ENCODE data around the gene TCF7. TPM values are rescaled to one million over a fixed set of nuclear protein-coding genes. Genes with fewer than 3 reads are reported as not detected.

The TCF7 gene
- total and polyA plus RNA-seq, 5 experiments from 2014 or later = 207 to 911 (median 600) TPM

DNA sequence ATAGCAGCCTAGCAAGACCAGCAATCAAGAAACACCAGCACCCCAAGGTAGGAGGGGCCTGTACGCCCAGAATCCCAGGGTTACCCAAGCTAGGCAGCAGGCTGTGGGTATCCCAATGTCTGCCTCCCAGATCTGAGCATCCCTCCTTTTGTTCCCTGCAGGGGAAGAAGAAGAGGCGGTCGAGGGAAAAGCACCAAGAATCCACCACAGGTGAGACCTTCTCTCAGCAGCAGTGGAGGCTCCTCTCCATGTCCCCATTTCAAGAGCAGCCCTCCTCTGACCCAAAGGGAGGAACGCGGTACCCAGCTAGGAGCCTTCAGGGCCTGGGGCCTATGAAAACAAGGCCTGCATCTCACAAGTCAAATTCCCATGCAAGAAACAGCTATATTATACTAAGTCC lies 28.9 kb downstream of the TCF7 start:
- Mint-ChIP-seq H3K4me1 (peaks cover 40 to 73% (median 62%) of the 10 kb centered on the region in 4 donors), H3K27me3 (no peaks in the 10 kb centered on the region), H3K9me3 (no peaks in the 10 kb centered on the region), H3K27ac (peak overlapping the region in 9 of 10 donors; percentile 34 to 96 (median 90)), H3K4me3 (peak overlapping the region in 3 of 10 donors; percentile 14 to 28 (median 18)), H3K36me3 (peaks cover 0 to 90% (median 30%) of the 10 kb centered on the region in 3 donors)
- DNase-seq (no peak), ATAC-seq (no peak)
- POLR2A ChIA-PET = interaction anchor here (0.5 to 2.1 kb wide), 4 partner anchors 22 to 82 kb away, joined by 3 to 7 read pairs (median 4); partner anchors contain the start of genes PPP2CA and SKP1

DNA sequence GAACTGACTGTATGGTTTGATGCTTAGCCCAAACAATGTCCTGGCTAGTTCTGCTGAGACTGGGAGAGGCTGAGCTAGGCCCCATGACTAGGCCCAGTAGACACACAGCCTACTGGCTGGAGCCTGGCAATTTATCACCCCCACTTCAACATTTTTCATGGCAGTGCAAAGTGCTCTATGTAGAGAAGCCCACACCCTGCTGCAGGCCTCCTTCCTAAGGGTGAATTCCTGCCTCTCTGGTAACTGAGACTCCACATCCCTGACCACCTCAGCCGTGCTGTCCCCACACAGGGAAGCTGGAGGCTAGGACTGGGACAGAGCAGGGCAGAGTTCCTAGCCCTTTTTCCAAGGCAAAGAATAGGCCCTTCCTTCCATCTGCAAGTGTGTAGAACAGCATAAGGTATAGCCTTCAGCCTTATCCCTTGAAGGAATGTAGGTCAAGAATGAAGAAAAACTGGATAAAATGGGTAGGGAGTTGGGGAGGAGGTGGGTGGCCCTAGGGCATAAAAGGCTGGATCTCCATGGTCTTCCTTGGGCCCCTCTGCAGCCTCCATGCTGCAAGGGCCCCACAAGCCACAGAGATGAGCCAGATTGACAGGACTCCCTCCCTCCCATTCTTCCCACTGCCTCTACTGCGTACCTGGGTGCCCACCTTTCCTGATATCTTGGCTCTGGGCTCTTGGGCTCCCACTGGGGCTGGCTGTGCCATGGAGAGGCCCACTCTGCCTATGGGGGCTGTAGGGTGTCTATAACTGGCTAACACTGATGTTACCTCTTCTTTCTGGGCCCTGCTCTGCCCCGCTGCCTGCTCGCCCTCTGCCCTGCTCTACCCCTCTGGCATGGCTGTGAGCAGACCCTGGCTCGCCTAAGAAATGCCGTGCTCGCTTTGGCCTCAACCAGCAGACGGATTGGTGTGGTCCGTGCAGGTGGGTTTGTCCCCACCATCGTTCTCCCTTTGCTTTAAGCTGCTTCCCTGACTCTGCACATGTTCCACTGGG lies 29.8 kb downstream of the TCF7 start:
- H3K4me1 Mint-ChIP-seq = peaks cover 37 to 73% (median 57%) of the 10 kb centered on the region in 4 donors
- peak overlapping the region; percentile 77 to 96 (median 94) for H3K27ac Mint-ChIP-seq
- H3K36me3 Mint-ChIP-seq = peaks cover 0 to 84% (median 27%) of the 10 kb centered on the region in 3 donors

DNA sequence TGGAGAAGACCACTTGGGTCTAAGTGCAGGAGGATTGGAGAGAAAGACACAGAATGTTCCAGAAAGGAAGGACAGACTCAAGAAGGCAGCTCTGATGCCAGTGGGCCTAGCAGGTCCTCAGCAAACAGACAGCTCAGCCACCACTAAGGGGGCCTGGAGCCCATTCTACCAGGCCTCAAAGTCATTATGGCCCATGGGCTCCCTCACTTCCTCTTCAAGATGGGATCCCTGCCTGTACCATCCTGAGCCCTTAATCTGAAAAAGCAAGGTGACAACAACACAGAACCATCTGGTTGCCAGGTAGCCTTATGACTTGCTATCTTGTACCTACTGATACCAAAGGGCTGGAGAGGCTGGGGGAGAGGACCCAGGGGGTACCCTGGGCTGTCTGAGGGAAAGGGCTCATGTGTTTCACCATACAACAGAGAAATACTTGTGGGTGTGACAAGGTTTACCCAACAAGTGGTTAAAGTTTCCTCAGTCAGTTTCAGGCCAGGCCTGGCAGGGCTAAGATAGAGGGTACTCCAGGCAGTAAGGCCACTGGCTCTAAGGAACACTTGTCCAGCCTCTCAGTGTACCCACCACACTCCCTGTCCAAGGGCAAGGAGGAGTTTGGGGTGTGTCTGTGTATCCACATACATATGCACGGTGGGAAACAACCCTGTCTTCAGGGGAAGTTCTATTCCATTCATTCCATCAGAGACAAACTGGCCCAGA lies 30.7 kb downstream of the TCF7 start:
- no peaks in the 10 kb centered on the region for H3K9me3 Mint-ChIP-seq

More for the DNA sequence above, 29.8 kb downstream of the TCF7 start:
- ATAC-seq (no peak), DNase-seq (peak in 1 of 10 donors; percentile 63)
- Mint-ChIP-seq H3K9me3 (no peaks in the 10 kb centered on the region), H3K4me3 (peak overlapping the region in 4 of 10 donors; percentile 20 to 56 (median 37)), H3K27me3 (no peaks in the 10 kb centered on the region)
- POLR2A ChIA-PET = interaction anchor here (1.0 to 2.5 kb wide), 5 partner anchors 24 to 82 kb away, joined by 3 to 7 read pairs (median 5); partner anchors contain the start of genes PPP2CA and SKP1

DNA sequence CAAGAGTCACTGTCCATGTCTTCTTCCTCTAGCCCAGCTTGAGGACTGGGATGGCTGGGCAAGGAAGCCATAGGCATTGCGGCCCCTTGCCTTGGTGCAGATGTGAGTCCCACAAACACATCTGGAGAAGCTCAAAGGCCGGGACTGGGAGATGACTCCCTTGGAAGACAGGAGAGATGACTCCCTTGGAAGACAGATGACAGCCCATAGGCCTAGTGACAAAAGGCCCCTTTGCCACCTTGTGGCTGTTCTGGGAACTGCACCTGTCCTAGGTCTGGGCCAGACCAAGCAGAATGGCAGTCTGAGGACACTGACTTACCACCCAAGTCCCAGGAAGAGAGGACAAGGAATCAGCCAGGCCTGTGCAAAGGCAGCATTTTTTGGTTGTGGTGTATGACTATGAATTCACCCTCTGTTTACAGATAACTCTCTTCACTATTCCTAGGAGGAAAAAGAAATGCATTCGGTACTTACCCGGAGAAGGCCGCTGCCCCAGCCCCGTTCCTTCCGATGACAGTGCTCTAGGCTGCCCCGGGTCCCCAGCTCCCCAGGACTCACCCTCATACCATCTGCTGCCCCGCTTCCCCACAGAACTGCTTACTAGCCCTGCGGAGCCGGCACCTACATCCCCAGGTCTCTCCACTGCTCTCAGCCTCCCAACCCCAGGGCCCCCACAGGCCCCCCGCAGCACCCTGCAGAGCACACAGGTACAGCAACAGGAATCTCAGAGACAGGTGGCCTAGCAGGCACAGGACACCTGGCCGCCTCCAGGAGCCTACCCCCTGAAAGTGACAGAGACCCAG lies 31.5 kb downstream of the TCF7 start:
- Mint-ChIP-seq H3K4me3 (peak overlapping the region in 4 of 10 donors; percentile 12 to 69 (median 48)), H3K9me3 (no peaks in the 10 kb centered on the region), H3K36me3 (peaks cover 0 to 81% (median 25%) of the 10 kb centered on the region in 3 donors), H3K27ac (peak overlapping the region; percentile 77 to 96 (median 94)), H3K4me1 (peaks cover 34 to 70% (median 56%) of the 10 kb centered on the region in 4 donors), H3K27me3 (no peaks in the 10 kb centered on the region)
- DNase-seq = peak; percentile 66 to 89 (median 80)
- peak; percentile 63 to 66 for ATAC-seq
- POLR2A ChIA-PET = interaction anchor here (0.6 to 2.9 kb wide), 8 partner anchors 9 to 152 kb away, joined by 3 to 15 read pairs (median 5); partner anchors contain the start of genes PPP2CA, SKP1 and VDAC1

More for the DNA sequence above, 30.7 kb downstream of the TCF7 start:
- peak overlapping the region; percentile 77 to 96 (median 94) for H3K27ac Mint-ChIP-seq
- ATAC-seq (peak; percentile 7 to 8), DNase-seq (peak in 1 of 10 donors; percentile 60)
- H3K4me3 Mint-ChIP-seq = peak overlapping the region in 3 of 10 donors; percentile 20 to 52 (median 22)
- POLR2A ChIA-PET = interaction anchor here (0.7 to 2.5 kb wide), 4 partner anchors 9 to 81 kb away, joined by 3 to 5 read pairs (median 3); partner anchors contain the start of gene PPP2CA
- H3K27me3 Mint-ChIP-seq = no peaks in the 10 kb centered on the region
- H3K36me3 Mint-ChIP-seq = peaks cover 0 to 84% (median 27%) of the 10 kb centered on the region in 3 donors
- peaks cover 37 to 70% (median 57%) of the 10 kb centered on the region in 4 donors for H3K4me1 Mint-ChIP-seq

DNA sequence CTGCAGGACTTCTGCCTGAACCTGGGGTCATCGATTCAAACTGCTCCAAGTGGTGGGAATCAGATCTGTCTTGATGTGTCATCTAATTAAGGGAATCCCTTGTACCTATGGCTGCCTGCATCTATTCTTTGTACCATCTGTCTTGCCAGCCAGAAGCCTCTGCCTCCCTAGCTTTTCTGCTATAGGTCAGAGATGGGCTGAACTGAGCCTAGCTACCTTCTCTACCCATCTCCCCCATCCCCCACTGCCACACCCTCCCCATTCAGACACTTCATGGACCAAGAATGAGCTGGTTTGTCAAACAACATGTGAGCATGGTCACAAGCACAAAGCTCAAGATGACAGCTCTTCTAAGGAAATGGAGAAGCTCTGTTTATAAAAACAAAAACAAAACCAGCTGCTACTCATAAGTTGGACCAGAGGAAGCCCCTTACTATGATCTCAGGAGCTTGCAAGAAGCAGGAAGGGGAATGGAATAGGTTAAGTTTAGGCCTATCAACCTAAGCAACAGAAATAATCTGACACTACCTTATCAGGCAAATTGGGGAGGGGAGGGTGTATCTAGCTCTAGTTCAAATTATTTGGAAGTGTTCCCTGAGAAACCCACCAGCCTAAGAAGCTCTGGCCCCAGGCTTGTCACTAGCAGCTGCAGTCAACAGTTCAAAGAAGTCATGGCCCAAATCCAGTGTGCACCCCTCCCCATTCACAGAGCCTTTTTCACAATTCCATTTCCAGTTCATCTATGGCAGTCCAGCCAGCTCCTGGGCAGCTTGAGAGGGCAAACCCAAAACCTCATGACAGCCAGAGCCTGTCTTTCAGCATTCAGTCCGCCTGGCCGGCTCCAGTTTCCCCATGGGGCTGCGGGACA lies 32.4 kb downstream of the TCF7 start:
- H3K9me3 Mint-ChIP-seq = no peaks in the 10 kb centered on the region
- peaks cover 26 to 70% (median 55%) of the 10 kb centered on the region in 4 donors for H3K4me1 Mint-ChIP-seq
- H3K36me3 Mint-ChIP-seq = peaks cover 0 to 79% (median 16%) of the 10 kb centered on the region in 3 donors
- peak overlapping the region; percentile 77 to 96 (median 88) for H3K27ac Mint-ChIP-seq
- POLR2A ChIA-PET = interaction anchor here (0.6 to 2.9 kb wide), 9 partner anchors 14 to 151 kb away, joined by 3 to 15 read pairs (median 5); partner anchors contain the start of genes PPP2CA, SKP1 and VDAC1
- no peaks in the 10 kb centered on the region for H3K27me3 Mint-ChIP-seq
- H3K4me3 Mint-ChIP-seq = peak overlapping the region in 5 of 10 donors; percentile 10 to 48 (median 47)
- ATAC-seq = no peak
- peak in 1 of 10 donors; percentile 63 for DNase-seq

DNA sequence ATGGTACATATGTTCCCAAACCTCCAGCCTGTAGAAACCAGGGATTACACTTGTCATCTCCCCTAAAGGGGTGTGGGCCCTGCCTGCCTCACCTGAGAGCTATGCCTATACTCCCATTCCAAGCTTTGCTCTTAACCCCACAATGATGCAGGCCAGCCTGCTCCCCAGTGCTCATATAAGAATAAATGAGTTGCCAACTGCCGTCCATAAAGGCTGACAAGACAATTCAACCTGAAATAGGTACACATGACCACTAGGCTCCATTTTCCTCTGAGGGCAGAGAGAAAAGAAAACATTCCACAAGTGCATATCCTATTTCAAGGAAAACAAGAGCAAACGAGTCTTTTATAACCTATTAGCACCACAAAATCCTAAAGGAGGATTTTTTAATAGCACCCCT lies 33.8 kb downstream of the TCF7 start:
- POLR2A ChIA-PET = interaction anchor here (0.6 to 3.3 kb wide), 8 partner anchors 13 to 144 kb away, joined by 3 to 15 read pairs (median 7); partner anchors contain the start of genes PPP2CA, SKP1 and VDAC1
- peak overlapping the region in 4 of 10 donors; percentile 5 to 52 (median 28) for H3K4me3 Mint-ChIP-seq
- no peaks in the 10 kb centered on the region for H3K9me3 Mint-ChIP-seq
- no peaks in the 10 kb centered on the region for H3K27me3 Mint-ChIP-seq
- H3K4me1 Mint-ChIP-seq = peaks cover 29 to 83% (median 65%) of the 10 kb centered on the region in 4 donors
- ATAC-seq (peak; percentile 8 to 16), DNase-seq (peak in 2 of 10 donors; percentile 48 to 66)
- H3K36me3 Mint-ChIP-seq = peaks cover 0 to 77% (median 14%) of the 10 kb centered on the region in 3 donors
- peak overlapping the region; percentile 6 to 96 (median 76) for H3K27ac Mint-ChIP-seq

DNA sequence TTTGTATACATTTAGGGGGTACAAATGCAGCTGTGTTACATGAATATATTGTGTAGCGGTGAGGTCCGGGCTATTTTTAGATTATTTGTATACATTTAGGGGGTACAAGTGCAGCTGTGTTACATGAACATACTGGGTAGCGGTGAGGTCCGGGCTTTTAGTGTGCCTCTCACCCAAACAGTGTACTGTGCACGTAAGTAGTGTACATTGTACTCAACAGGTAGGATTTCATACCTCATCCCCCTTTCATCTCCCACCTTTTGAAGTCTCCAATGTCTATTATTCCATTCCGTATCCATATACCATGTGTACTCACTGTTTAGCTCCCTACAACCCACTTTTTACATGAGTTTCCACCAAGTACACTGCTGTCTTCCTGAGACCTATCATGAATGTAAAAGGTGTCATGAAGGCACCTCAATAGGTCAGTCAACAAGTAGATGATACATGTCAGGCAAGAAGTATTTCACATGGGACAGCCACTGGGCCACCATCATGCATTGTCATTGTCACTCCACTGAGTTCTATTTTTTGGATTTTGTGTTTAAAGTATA lies 34.6 kb downstream of the TCF7 start:
- H3K4me1 Mint-ChIP-seq = peaks cover 31 to 88% (median 69%) of the 10 kb centered on the region in 4 donors
- no peak for ATAC-seq
- peak overlapping the region; percentile 81 to 94 (median 91) for H3K27ac Mint-ChIP-seq

DNA sequence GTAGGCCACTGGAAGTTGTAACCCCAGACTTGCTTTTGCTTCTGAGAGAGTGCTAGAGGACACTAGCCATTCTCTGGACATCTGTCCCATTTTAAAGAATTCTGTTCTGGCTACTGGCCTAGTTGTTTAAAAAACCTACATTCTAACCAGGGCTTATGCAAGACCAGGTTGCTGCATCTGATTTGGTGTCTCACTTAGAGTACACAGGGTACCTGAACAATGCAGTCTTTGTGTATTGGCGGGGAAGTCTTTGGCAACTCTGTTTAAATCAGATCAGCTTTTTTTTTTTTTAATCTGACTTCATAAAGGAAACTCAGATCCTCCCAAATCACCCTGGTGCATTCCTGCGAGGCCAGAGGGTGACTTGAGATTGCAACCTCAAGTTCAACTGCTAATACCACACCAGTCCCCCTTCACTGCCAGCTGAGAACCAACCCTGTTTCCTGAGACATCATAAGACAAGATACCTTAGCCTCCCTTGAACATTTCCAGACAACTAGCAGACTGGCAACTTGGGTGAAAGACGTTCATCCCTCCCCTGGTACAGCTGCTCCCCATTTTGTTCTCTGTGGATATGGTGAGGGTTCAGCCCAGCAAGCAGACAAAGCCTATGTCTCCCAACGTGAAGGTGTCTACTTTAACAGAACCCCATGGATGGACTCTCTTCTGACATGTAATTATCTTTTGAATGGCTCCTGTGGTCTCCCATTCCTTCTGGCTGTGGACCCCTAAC lies 35.3 kb downstream of the TCF7 start:
- peak in 1 of 2 donors; percentile 13 for ATAC-seq
- peaks cover 30 to 86% (median 69%) of the 10 kb centered on the region in 4 donors for H3K4me1 Mint-ChIP-seq
- POLR2A ChIA-PET = interaction anchor here (0.6 to 6.2 kb wide), 9 partner anchors 9 to 970 kb away, joined by 3 to 73 read pairs (median 9); partner anchors contain the start of genes PPP2CA, SKP1 and VDAC1
- peak in 2 of 10 donors; percentile 34 to 64 for DNase-seq
- H3K36me3 Mint-ChIP-seq = peaks cover 0 to 76% (median 18%) of the 10 kb centered on the region in 3 donors
- H3K27ac Mint-ChIP-seq = peak overlapping the region; percentile 81 to 94 (median 91)
- H3K27me3 Mint-ChIP-seq = no peaks in the 10 kb centered on the region
- H3K4me3 Mint-ChIP-seq = peak overlapping the region in 8 of 10 donors; percentile 8 to 72 (median 47)
- no peaks in the 10 kb centered on the region for H3K9me3 Mint-ChIP-seq

More for the DNA sequence above, 34.6 kb downstream of the TCF7 start:
- H3K36me3 Mint-ChIP-seq = peaks cover 0 to 78% (median 15%) of the 10 kb centered on the region in 3 donors
- no peaks in the 10 kb centered on the region for H3K9me3 Mint-ChIP-seq
- H3K4me3 Mint-ChIP-seq = peak overlapping the region in 4 of 10 donors; percentile 8 to 72 (median 14)
- POLR2A ChIA-PET = interaction anchor here (0.6 to 6.2 kb wide), 7 partner anchors 10 to 970 kb away, joined by 3 to 73 read pairs (median 14); partner anchors contain the start of genes PPP2CA, SKP1 and VDAC1
- no peak for DNase-seq
- no peaks in the 10 kb centered on the region for H3K27me3 Mint-ChIP-seq

DNA sequence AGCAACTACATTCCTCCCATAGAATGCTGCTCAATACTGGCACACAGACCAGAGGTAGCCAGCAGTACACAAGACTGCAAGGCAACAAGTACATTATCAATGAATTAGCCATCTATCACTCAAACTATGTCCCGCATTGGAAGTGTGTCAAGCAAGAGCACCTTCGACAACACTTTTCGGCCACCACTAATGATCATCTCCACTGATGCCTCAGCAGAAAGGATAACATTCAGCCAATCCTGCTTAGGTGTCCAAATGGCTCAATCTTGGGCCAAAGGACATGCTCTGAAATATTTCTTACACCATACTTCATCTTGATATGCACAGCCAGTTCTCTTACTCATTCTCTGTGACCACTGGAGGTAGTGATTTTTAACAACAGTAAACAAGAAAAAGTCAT lies 37.2 kb downstream of the TCF7 start:
- H3K36me3 Mint-ChIP-seq = peaks cover 0 to 77% (median 13%) of the 10 kb centered on the region in 3 donors
- H3K27ac Mint-ChIP-seq = peak overlapping the region; percentile 2 to 92 (median 88)
- H3K9me3 Mint-ChIP-seq = no peaks in the 10 kb centered on the region
- peaks cover 35 to 85% (median 71%) of the 10 kb centered on the region in 4 donors for H3K4me1 Mint-ChIP-seq
- DNase-seq (no peak), ATAC-seq (no peak)
- POLR2A ChIA-PET = interaction anchor here (5.7 to 6.2 kb wide), 2 partner anchors 11 to 24 kb away, joined by 48 to 73 read pairs; partner anchors contain the start of gene SKP1
- peak overlapping the region in 9 of 10 donors; percentile 36 to 70 (median 55) for H3K4me3 Mint-ChIP-seq
- no peaks in the 10 kb centered on the region for H3K27me3 Mint-ChIP-seq

All from naive thymus-derived CD8-positive, alpha-beta T cell (primary cell).